H54 (cell line): ENCODE measurements around the gene PCARE.
"Not testable (repeated sequence)": the region's sequence is repeated elsewhere in the genome, so short reads cannot be mapped to it uniquely, and the experiment has no call there.

Experiments used
- DNase-seq: peaks from one replicate; pipeline ENCODE4 v3.0.0; 2011; ENCODE audit warnings: low spot score, mixed read lengths; ENCODE audit not compliant: insufficient read length
- FAIRE-seq: peaks from 3 replicates; lab custom pipeline; 2011; peaks lifted over from hg19 to GRCh38; lab: Jason Lieb, UNC
- POLR2A ChIP-seq: IDR thresholded peaks from 2 replicates; pipeline ENCODE4 v1.6.1; 2011; ENCODE audit warnings: low read depth, mild to moderate bottlenecking, low read length

The PCARE gene

GRCh38 chr2:29109246-29109645, 34.9 kb upstream of the PCARE start:
- FAIRE-seq (no peak), DNase-seq (no peak)
- no peak for TF ChIP-seq POLR2A

DNA sequence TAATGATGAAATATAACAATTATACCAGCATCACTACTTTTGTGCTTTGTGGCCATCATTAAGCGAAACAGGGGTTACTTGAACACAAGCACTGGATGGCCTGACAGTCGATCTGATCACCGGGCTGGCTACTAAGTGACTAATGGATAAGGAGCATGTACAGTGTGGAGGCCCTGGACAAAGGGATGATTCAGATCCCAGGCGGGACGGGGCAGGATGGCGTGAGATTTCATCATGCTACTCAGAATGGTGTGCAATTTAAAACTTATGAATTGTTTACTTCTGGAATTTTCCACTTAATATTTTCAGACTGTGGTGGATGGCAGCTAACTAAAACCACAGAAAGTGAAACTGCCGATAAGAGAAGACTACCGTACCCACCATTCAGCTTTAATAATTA, 33.9 kb upstream of the PCARE start:
- no peak for TF ChIP-seq POLR2A
- DNase-seq (peak; percentile 69), FAIRE-seq (peak; percentile 93)

DNA sequence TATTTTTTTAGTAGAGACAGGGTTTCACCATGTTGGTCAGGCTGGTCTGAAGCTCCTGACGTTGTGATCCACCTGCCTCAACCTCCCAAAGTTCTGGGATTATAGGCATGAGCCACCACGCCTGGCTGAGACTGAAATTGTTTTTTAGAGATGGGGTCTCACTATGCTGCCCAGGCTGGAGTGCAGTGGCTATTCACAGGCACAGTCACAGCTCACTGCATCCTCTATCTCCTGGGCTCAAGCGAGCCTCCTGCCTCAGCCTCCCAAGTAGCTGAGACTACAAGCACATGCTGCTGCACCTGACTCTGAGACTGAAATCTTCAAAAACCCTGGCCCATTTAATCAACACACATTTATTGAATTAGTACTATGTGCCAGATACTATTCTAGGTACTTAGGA, 33.2 kb upstream of the PCARE start:
- FAIRE-seq, DNase-seq: not testable (repeated sequence)

DNA sequence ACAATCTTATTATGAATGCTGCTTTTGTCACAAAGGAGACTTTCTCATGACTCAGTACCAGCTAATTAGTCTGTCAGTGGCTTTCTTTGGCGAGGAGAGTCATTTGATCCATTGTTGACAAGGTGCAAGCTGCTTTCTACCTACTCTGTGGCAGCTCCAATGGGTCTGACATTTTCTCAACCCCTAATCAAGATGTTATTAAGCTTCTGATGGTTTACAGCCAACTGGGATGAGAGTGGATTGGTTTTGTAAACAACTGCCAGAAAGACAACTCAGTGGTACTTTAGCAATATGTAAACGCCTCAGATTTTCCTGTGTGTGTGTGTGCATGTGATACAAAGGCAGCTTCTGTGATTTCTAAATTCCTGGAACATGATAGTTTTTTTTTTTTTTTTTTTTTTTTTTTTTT, 32.7 kb upstream of the PCARE start:
- no peak for TF ChIP-seq POLR2A
- DNase-seq (no peak), FAIRE-seq (no peak)

GRCh38 chr2:29106256-29106655, 31.9 kb upstream of the PCARE start:
- DNase-seq, result no peak
- no peak for TF ChIP-seq POLR2A
- FAIRE-seq, result no peak

DNA sequence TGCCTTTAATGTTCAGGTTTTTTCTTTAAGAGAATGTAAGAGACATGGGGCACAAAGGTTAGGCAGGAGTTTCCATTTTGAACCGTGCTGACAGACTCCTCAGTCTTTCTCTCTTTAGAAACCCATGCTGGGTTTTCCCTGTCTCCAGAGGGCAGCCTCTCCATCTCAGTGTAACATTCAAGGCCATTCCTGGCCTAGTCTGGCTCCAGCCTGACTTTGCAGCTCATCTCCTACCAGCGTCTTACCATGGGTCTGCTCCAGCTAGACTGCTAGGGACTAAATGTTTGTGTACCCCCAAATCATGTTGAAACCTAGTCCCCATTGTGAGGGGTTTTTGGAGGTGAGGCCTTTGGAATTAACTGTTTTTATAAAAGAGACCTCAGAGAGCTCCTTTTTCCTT, 31.1 kb upstream of the PCARE start:
- no peak for FAIRE-seq
- no peak for TF ChIP-seq POLR2A
- no peak for DNase-seq

- FAIRE-seq, result no peak
- no peak for TF ChIP-seq POLR2A
Observed at GRCh38 chr2:29104688-29105087, 30.4 kb upstream of the PCARE start.

DNA sequence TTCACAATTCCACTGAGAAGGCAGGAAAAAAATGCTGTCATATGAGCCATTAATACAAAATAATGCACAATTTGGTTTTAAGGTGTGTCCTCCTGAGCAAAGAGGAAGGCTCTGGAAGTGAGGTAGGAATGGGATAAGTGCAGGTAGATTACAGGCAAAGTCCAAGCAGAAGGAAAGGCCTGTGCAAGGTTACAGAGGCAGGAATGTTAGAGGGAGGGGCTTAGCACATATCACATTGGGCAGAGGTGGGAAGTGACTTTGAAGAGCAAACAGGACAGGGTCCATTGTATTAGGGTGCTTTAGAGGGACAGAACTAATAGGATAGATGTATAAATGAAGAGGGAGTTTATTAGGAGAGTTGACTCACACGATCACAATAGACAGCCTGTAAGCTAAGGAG, 26.2 kb upstream of the PCARE start:
- FAIRE-seq (no peak), DNase-seq (no peak)
- TF ChIP-seq POLR2A, result no peak

More at GRCh38 chr2:29104688-29105087, 30.4 kb upstream of the PCARE start:
- DNase-seq, result no peak

- no peak for TF ChIP-seq POLR2A
- DNase-seq, result no peak
- FAIRE-seq, result no peak
Observed at GRCh38 chr2:29097569-29097968, 23.2 kb upstream of the PCARE start.

DNA sequence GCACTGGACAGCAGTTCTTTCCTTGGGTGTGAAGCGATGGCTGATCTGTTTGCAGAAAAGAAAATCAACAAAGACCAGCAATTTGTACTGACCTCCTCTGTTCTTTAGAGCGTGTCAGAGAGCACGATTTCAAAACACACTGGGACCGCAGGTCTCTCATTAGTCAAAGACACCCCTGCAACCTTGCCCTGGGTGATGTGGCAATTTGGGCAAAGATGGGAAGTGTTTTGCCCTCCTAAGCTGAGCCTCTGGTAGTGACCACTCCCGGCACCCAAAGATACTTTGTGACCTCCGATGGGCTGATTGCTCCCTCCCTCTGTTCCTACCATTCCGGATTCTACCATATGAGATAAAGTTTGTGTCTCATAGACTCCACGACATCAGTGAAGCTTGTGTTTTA, 22.6 kb upstream of the PCARE start:
- FAIRE-seq (no peak), DNase-seq (no peak)
- TF ChIP-seq POLR2A, result no peak

DNA sequence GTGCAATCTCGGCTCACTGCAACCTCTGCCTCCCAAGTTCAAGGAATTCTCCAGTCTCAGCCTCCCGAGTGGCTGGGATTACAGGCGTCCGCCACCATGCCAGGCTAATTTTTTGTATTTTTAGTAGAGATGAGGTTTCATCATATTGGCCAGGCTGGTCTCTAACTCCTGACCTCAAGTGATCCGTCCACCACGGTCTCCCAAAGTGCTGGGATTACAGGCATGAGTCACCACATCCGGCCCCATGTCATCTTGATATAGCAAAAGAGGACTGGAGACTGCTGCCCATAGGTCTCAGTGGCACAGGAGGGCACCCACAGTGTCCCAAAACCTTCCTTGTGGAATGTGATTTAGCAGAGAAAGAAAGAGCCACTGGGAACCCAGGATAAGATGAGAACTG, 16.0 kb upstream of the PCARE start:
- FAIRE-seq, DNase-seq: not testable (repeated sequence)

- DNase-seq (no peak), FAIRE-seq (no peak)
- TF ChIP-seq POLR2A, result no peak
Observed at GRCh38 chr2:29084554-29084953, 10.2 kb upstream of the PCARE start.

DNA sequence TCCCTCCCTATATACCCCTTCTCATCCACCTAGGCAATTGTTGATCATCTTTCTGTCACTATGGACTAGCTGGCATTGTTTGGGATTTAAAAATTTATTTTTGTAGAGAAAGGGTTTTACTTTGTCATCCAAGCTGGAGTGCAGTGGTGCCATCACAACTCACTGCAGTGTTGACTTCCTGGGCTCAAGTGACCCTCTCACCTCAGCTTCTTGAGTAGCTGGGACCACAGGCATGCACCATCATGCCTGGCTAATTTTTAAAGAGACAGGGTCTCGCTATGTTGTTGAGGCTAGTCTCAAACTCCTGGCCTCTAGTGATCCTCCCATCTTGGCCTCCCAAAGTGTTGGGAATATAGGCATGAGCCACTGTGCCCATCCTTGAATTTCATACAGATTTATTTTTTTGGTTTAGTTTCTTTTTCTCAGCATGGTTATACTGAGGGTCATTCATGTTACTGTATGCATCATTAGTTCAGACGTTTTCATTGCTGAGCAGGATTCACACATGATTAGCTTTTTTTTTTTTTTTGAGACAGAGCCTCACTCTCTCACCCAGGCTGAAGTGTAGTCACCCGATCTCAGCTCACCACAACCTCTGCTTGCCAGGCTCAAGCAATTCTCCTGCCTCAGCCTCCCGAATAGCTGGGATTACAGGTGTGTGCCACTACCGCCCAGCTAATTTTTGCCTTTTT, 8.6 kb upstream of the PCARE start:
- DNase-seq, result no peak
- no peak for TF ChIP-seq POLR2A
- no peak for FAIRE-seq

GRCh38 chr2:29080886-29081743, 6.8 kb upstream of the PCARE start:
- no peak for DNase-seq
- no peak for FAIRE-seq
- TF ChIP-seq POLR2A, result no peak

- DNase-seq, result no peak
- no peak for TF ChIP-seq POLR2A
- FAIRE-seq, result no peak
Observed at GRCh38 chr2:29079887-29080286, 5.6 kb upstream of the PCARE start.
